Fibroblast of peridontal ligament (primary cell): ENCODE data around the gene ISG20L2.

Experiments
- DNase-seq: peaks from one replicate; pipeline ENCODE4 v3.0.0-alpha.2; 2010; ENCODE audit errors: extremely low read depth

ISG20L2 gene

DNA sequence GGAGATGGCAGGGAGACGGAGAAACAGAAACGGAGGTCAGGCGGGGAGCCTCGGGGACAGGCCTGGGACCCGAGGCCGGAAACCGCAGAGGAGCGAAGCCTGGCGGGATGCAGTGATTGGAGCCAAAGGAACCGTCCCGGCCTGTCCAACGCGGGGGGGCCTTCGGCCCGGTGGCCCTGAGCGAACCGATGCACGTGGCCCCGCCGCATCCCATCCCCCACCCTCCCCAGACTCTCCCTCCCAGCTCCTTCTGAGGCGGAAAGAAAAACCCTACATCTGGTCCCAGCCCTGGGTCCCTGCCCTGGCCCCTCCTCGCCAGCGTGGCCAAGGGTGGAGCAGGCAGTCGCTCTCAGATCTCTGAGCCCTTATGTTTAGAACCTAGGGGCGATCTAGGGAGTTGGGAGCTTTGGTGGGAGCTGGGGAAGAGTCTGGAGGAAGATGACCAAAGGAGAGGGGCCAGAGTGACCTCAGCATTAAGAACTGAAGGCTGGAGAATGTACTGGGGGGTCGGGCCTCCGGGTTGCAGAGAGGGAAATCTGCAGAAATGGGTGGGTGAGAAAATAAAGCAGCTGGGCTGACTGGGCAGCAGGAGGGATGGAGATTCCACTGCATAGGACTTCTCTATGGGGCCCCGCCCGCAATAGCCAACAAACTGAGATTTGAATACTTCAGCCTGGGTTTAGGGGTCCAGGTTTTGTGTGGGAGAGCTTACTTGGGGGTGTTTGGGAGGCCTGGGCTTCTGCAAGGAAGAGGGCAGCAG, 21.7 kb downstream of the ISG20L2 start:
- DNase-seq = peak; percentile 89

- DNase-seq = peak; percentile 74
Measured at GRCh38 chr1:156705918-156706656, 22.5 kb downstream of the ISG20L2 start.

DNA sequence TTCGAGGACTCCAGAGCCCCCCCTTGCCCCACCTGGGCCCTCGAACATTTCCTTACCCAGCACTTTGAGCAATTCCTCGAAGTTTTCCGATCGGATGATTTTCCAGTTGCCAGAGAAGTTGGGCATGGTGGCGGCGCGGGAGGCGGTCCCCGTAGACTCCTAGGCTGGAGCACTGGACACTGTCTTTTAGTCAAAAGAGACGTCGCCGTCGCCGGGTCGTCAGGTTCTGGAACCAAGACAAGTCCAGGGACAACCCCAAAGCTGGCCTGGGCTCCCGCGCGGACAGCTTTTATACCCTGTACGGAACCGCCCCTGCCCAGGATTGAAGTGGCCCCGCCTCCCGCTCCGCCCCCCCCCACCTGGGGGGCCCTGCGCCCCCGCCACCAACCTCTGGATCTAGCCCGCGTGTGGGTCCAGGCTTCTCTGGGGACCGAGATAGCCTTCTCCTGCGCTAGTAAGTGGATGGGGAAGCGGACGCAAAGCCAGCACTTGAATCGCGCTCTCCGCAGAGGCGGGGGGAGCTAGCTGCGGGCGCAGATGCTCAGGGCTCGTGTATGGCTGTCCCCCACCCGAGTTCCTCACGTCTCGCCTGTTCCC, 23.1 kb downstream of the ISG20L2 start, which contains the start of gene CRABP2:
Gene CRABP2, minus strand, starts transcription at position 263 of the 597 bp plus-strand sequence. Its CDS starts 137 bp downstream, at position 126.
- peak; percentile 45 for DNase-seq

DNA sequence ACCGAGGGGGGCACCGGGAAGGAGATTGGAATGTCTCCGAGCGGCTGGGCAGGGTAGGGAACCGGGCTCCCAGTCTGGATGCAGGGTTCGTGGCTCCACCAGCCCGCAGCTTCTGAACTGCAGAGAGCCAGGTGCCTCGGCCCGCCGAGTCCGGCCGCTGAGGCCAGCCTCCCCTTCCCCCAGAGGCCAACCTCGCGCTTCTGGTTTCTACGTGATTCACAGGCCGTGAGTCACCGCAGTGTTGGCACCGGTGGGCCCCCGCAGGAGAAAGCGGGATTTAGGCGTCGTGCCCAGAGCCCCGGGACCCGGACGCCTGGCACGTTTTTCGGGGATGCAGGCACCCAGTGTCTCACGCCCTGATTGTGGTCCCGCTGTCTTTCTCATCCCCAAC, 23.6 kb downstream of the ISG20L2 start:
- peak; percentile 69 for DNase-seq

- no peak for DNase-seq
Measured at GRCh38 chr1:156704166-156704711, 24.3 kb downstream of the ISG20L2 start.

DNA sequence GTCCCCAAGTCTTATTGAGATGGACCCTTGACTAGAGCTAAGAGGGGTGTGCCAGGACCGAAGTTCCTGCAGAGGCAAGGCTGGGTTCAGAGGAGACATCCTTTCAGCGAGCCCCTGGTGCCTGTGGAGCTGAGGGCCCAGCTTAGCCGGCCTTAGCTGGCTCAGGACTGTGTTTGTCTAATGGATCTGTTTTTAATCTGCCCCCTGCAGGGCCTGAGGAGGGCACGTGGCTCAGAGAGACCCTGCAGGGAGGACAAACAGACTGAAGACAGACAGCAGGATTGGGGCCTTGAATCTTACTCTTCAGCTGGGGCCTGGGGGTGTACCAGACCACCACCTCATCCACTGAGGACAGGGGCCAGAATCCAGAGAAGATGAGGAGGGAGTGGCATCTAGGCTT, 24.8 kb downstream of the ISG20L2 start:
- no peak for DNase-seq

- no peak for DNase-seq
Measured at GRCh38 chr1:156703336-156703735, 25.2 kb downstream of the ISG20L2 start.

- DNase-seq = no peak
Measured at GRCh38 chr1:156700736-156701531, 27.6 kb downstream of the ISG20L2 start.

- DNase-seq = no peak
Measured at GRCh38 chr1:156698995-156699394, 29.6 kb downstream of the ISG20L2 start.

- DNase-seq = no peak
Measured at GRCh38 chr1:156697481-156697880, 31.1 kb downstream of the ISG20L2 start.

DNA sequence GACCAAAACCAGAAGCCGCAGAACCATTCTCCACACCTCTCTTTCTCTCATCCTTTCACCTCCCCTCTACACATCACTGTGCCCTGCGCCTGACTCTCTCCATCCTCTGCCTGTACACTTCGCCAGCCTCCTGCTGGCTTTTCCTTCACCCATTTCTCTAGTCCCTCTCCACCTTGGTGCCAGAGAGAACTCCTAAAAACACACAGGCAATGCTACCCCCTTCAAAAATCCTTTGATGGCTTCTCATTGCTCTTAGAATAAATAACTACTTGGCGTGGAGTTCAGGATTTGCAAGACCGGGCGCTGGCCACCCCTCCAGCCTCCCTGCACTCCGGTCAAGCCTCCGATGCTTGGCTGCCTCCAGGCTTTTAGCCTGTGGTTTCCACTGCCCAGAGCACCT, 31.8 kb downstream of the ISG20L2 start:
- no peak for DNase-seq

DNA sequence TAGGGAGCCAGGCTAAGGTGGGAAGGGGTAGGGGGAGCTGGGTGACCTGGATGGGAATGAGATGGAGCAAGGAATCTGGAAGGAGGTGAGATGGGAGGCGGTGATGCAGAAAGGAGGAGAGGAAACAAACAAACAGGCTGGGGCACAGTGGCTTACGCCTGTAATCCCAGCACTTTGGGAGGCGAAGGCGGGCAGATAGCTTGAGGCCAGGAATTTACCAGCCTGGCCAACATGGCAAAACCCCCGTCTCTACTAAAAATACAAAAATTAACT, 33.9 kb downstream of the ISG20L2 start:
- no peak for DNase-seq

- no peak for DNase-seq
Measured at GRCh38 chr1:156693848-156694689, 34.5 kb downstream of the ISG20L2 start.

GRCh38 chr1:156692925-156693847, 35.4 kb downstream of the ISG20L2 start:
- no peak for DNase-seq

- no peak for DNase-seq
Measured at GRCh38 chr1:156692441-156692924, 36.1 kb downstream of the ISG20L2 start.

DNA sequence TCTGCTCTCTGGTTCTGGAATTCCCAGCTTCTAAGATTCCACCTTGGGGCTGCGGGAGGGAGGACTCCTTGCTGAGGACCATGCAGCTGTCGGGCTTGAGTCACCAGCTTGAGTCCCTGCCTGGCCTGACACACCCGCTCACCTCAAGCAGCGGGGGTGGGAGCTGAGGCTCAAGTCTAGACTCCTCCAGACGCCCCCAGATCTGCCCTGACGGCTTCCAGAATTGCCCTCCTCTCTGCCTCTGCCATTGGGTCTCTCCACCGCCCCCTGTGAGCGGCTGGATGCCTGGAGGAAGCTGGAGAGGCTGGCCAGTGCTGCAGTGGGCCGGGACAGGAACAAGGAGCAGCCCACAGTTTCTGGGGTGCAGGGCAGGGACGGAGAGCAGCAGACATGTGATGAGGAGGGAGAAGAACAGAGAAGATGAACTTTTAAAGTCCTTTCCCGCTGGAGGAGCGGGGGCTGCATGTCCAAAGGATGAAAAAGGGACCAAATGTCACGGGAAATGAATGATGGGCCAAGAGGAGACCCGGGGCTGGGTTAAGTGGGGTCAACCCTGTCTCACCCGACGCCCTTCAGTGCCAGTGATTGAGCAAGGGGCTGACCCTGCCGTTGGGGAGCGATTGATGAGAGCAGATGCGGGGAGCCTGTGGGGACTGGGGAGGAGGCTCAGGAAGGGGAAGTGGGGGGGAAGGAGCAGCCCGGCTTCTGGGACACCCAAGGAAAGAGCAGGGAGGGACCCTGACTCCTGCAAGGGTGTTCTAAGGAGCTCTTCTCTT, 36.7 kb downstream of the ISG20L2 start:
- no peak for DNase-seq

GRCh38 chr1:156691191-156691590, 37.4 kb downstream of the ISG20L2 start:
- no peak for DNase-seq

- DNase-seq = no peak
Measured at GRCh38 chr1:156690675-156691036, 37.9 kb downstream of the ISG20L2 start.
